ENCODE data around the gene ZBTB11.

The ZBTB11 gene

GRCh38 chr3:101676765-101677435 is at the start of gene ZBTB11:
ZBTB11 (minus strand) TSS chr3:101677132; CDS start chr3:101676914, 218 bp downstream.
- Histone ChIP-seq H3K4me1 (ENCODE audit: control insufficient read depth in 5 of 5, insufficient read depth in 5 of 5, low read length in 5 of 5) (peaks cover 2 to 24% (median 20%) of the 10 kb centered on the region in 5 donors), H3K27ac (ENCODE audit: low read depth, low read length) (peak within 1 kb of the TSS; percentile 99), H3K36me3 (ENCODE audit: control insufficient read depth in 5 of 5, insufficient read depth in 5 of 5, low read length in 5 of 5) (peaks cover 11 to 24% (median 21%) of the 10 kb centered on the region in 5 donors), H3K9ac (ENCODE audit: low read length in 5 of 5) (peak within 1 kb of the TSS; percentile 77 to 99 (median 98)), H3K27me3 (ENCODE audit: control insufficient read depth in 5 of 5, insufficient read depth in 4 of 5, low read length in 5 of 5) (no peaks in the 10 kb centered on the region), H3K4me3 (ENCODE audit: low read depth in 1 of 5, low read length in 5 of 5) (peak within 1 kb of the TSS; percentile 80 to 100 (median 97)), H3K9me3 (ENCODE audit: control insufficient read depth in 5 of 5, low read length in 5 of 5) (no peaks in the 10 kb centered on the region)

- Histone ChIP-seq H3K36me3 (ENCODE audit: control insufficient read depth in 5 of 5, insufficient read depth in 5 of 5, low read length in 5 of 5) (peaks cover 0 to 12% (median 4%) of the 10 kb centered on the region in 5 donors), H3K27ac (ENCODE audit: low read depth, low read length) (no peak overlapping the region), H3K9me3 (ENCODE audit: control insufficient read depth in 5 of 5, low read length in 5 of 5) (no peaks in the 10 kb centered on the region), H3K9ac (ENCODE audit: low read length in 5 of 5) (peak overlapping the region in 4 of 5 donors; percentile 73 to 88 (median 84)), H3K4me3 (ENCODE audit: low read depth in 1 of 5, low read length in 5 of 5) (peak overlapping the region; percentile 96 to 99 (median 98)), H3K4me1 (ENCODE audit: control insufficient read depth in 5 of 5, insufficient read depth in 5 of 5, low read length in 5 of 5) (peaks cover 7 to 24% (median 17%) of the 10 kb centered on the region in 5 donors), H3K27me3 (ENCODE audit: control insufficient read depth in 5 of 5, insufficient read depth in 4 of 5, low read length in 5 of 5) (peaks cover 0 to 3% (median 0%) of the 10 kb centered on the region in 5 donors)
Measured at GRCh38 chr3:101725890-101726275, 49.0 kb upstream of the ZBTB11 start.

GRCh38 chr3:101725194-101725889 is 48.4 kb upstream of the ZBTB11 start:
- peaks cover 0 to 12% (median 4%) of the 10 kb centered on the region in 5 donors for H3K36me3 ChIP-seq (ENCODE audit: control insufficient read depth in 5 of 5, insufficient read depth in 5 of 5, low read length in 5 of 5)
- no peaks in the 10 kb centered on the region for H3K9me3 ChIP-seq (ENCODE audit: control insufficient read depth in 5 of 5, low read length in 5 of 5)
- H3K27ac ChIP-seq (ENCODE audit: low read depth, low read length), result peak overlapping the region; percentile 75
- peaks cover 0 to 3% (median 0%) of the 10 kb centered on the region in 5 donors for H3K27me3 ChIP-seq (ENCODE audit: control insufficient read depth in 5 of 5, insufficient read depth in 4 of 5, low read length in 5 of 5)
- peak overlapping the region; percentile 96 to 99 (median 98) for H3K4me3 ChIP-seq (ENCODE audit: low read depth in 1 of 5, low read length in 5 of 5)
- peaks cover 7 to 26% (median 17%) of the 10 kb centered on the region in 5 donors for H3K4me1 ChIP-seq (ENCODE audit: control insufficient read depth in 5 of 5, insufficient read depth in 5 of 5, low read length in 5 of 5)
- peak overlapping the region; percentile 63 to 88 (median 83) for H3K9ac ChIP-seq (ENCODE audit: low read length in 5 of 5)

- H3K9me3 ChIP-seq (ENCODE audit: control insufficient read depth in 5 of 5, low read length in 5 of 5), result no peaks in the 10 kb centered on the region
- peak within 1 kb of the TSS; percentile 96 to 99 (median 98) for H3K4me3 ChIP-seq (ENCODE audit: low read depth in 1 of 5, low read length in 5 of 5)
- H3K36me3 ChIP-seq (ENCODE audit: control insufficient read depth in 5 of 5, insufficient read depth in 5 of 5, low read length in 5 of 5), result peaks cover 0 to 7% (median 0%) of the 10 kb centered on the region in 5 donors
- peak within 1 kb of the TSS; percentile 71 to 88 (median 83) for H3K9ac ChIP-seq (ENCODE audit: low read length in 5 of 5)
- H3K27me3 ChIP-seq (ENCODE audit: control insufficient read depth in 5 of 5, insufficient read depth in 4 of 5, low read length in 5 of 5), result peaks cover 0 to 3% (median 0%) of the 10 kb centered on the region in 5 donors
- H3K27ac ChIP-seq (ENCODE audit: low read depth, low read length), result peak within 1 kb of the TSS; percentile 75
- H3K4me1 ChIP-seq (ENCODE audit: control insufficient read depth in 5 of 5, insufficient read depth in 5 of 5, low read length in 5 of 5), result peaks cover 7 to 26% (median 17%) of the 10 kb centered on the region in 5 donors
Measured at GRCh38 chr3:101724329-101725193, 47.6 kb upstream of the ZBTB11 start, which contains the start of gene CEP97. CEP97 (plus strand) TSS chr3:101724614; CDS start chr3:101724677, 63 bp downstream.

- H3K27ac ChIP-seq (ENCODE audit: low read depth, low read length), result no peak overlapping the region
- no peak overlapping the region for H3K4me3 ChIP-seq (ENCODE audit: low read depth in 1 of 5, low read length in 5 of 5)
- H3K27me3 ChIP-seq (ENCODE audit: control insufficient read depth in 5 of 5, insufficient read depth in 4 of 5, low read length in 5 of 5), result peaks cover 0 to 3% (median 0%) of the 10 kb centered on the region in 5 donors
- H3K4me1 ChIP-seq (ENCODE audit: control insufficient read depth in 5 of 5, insufficient read depth in 5 of 5, low read length in 5 of 5), result peaks cover 7 to 26% (median 17%) of the 10 kb centered on the region in 5 donors
- H3K9me3 ChIP-seq (ENCODE audit: control insufficient read depth in 5 of 5, low read length in 5 of 5), result no peaks in the 10 kb centered on the region
- no peaks in the 10 kb centered on the region for H3K36me3 ChIP-seq (ENCODE audit: control insufficient read depth in 5 of 5, insufficient read depth in 5 of 5, low read length in 5 of 5)
- H3K9ac ChIP-seq (ENCODE audit: low read length in 5 of 5), result no peak overlapping the region
Measured at GRCh38 chr3:101722394-101723173, 45.7 kb upstream of the ZBTB11 start.

GRCh38 chr3:101720851-101721840 is 44.2 kb upstream of the ZBTB11 start:
- peak overlapping the region in 1 of 5 donors; percentile 37 for H3K9ac ChIP-seq (ENCODE audit: low read length in 5 of 5)
- no peak overlapping the region for H3K27ac ChIP-seq (ENCODE audit: low read depth, low read length)
- no peaks in the 10 kb centered on the region for H3K36me3 ChIP-seq (ENCODE audit: control insufficient read depth in 5 of 5, insufficient read depth in 5 of 5, low read length in 5 of 5)
- no peaks in the 10 kb centered on the region for H3K9me3 ChIP-seq (ENCODE audit: control insufficient read depth in 5 of 5, low read length in 5 of 5)
- no peak overlapping the region for H3K4me3 ChIP-seq (ENCODE audit: low read depth in 1 of 5, low read length in 5 of 5)
- peaks cover 0 to 3% (median 0%) of the 10 kb centered on the region in 5 donors for H3K27me3 ChIP-seq (ENCODE audit: control insufficient read depth in 5 of 5, insufficient read depth in 4 of 5, low read length in 5 of 5)
- H3K4me1 ChIP-seq (ENCODE audit: control insufficient read depth in 5 of 5, insufficient read depth in 5 of 5, low read length in 5 of 5), result peaks cover 7 to 26% (median 17%) of the 10 kb centered on the region in 5 donors

GRCh38 chr3:101719604-101720185 is 42.8 kb upstream of the ZBTB11 start:
- no peak overlapping the region for H3K4me3 ChIP-seq (ENCODE audit: low read depth in 1 of 5, low read length in 5 of 5)
- H3K4me1 ChIP-seq (ENCODE audit: control insufficient read depth in 5 of 5, insufficient read depth in 5 of 5, low read length in 5 of 5), result peaks cover 3 to 15% (median 6%) of the 10 kb centered on the region in 5 donors
- no peaks in the 10 kb centered on the region for H3K36me3 ChIP-seq (ENCODE audit: control insufficient read depth in 5 of 5, insufficient read depth in 5 of 5, low read length in 5 of 5)
- H3K9me3 ChIP-seq (ENCODE audit: control insufficient read depth in 5 of 5, low read length in 5 of 5), result no peaks in the 10 kb centered on the region
- no peak overlapping the region for H3K9ac ChIP-seq (ENCODE audit: low read length in 5 of 5)
- H3K27me3 ChIP-seq (ENCODE audit: control insufficient read depth in 5 of 5, insufficient read depth in 4 of 5, low read length in 5 of 5), result peaks cover 0 to 3% (median 0%) of the 10 kb centered on the region in 5 donors
- no peak overlapping the region for H3K27ac ChIP-seq (ENCODE audit: low read depth, low read length)

GRCh38 chr3:101718455-101718854 is 41.5 kb upstream of the ZBTB11 start:
- no peak overlapping the region for H3K9ac ChIP-seq (ENCODE audit: low read length in 5 of 5)
- no peak overlapping the region for H3K4me3 ChIP-seq (ENCODE audit: low read depth in 1 of 5, low read length in 5 of 5)
- no peaks in the 10 kb centered on the region for H3K9me3 ChIP-seq (ENCODE audit: control insufficient read depth in 5 of 5, low read length in 5 of 5)
- no peak overlapping the region for H3K27ac ChIP-seq (ENCODE audit: low read depth, low read length)
- no peaks in the 10 kb centered on the region for H3K36me3 ChIP-seq (ENCODE audit: control insufficient read depth in 5 of 5, insufficient read depth in 5 of 5, low read length in 5 of 5)
- H3K27me3 ChIP-seq (ENCODE audit: control insufficient read depth in 5 of 5, insufficient read depth in 4 of 5, low read length in 5 of 5), result no peaks in the 10 kb centered on the region
- peaks cover 0 to 10% (median 0%) of the 10 kb centered on the region in 5 donors for H3K4me1 ChIP-seq (ENCODE audit: control insufficient read depth in 5 of 5, insufficient read depth in 5 of 5, low read length in 5 of 5)
